A549 (cell line): ENCODE results near the gene KRTAP10-10. TPM values are rescaled to one million over a fixed set of nuclear protein-coding genes. Genes with fewer than 3 reads are reported as not detected.
"Not testable (repeated sequence)": the region's sequence is repeated elsewhere in the genome, so short reads cannot be mapped to it uniquely, and the experiment has no call there.

Experiments used
- ATAC-seq, 2 experiments: fragments of 200-7000 bp in 1 of 2; fragments of >200 bp in 1 of 2; cut with Nextera tagmentation in 1 of 2; cut with Tn5 transposase in 1 of 2; 3 replicates each; pipeline versions ENCODE4 v1.8.0 to v1.9.1; 2018 to 2020; ENCODE audit warnings: mild to moderate bottlenecking in 1 of 2, moderate library complexity in 1 of 2
- CTCF ChIA-PET: fragments of 300-600 bp; sonication (Branson Sonifier 250); formaldehyde crosslinking; extraction: SDS; loops from one replicate; lab custom pipeline; 2021; ENCODE audit warnings: antibody characterized with exemption, inconsistent platforms; lab: Yijun Ruan, JAX
- POLR2A ChIA-PET: fragments of 350-600 bp; formaldehyde crosslinking; extraction: SDS; loops from one replicate; lab custom pipeline; 2021; ENCODE audit warnings: antibody characterized with exemption, inconsistent platforms; lab: Yijun Ruan, JAX
- DNase-seq, 2 experiments: peaks; one replicate each; pipeline versions ENCODE4 v3.0.0 to v3.0.0-alpha.2; 2011 to 2016; ENCODE audit warnings: low read depth in 1 of 2, low spot score in 1 of 2
- FAIRE-seq: peaks from 2 replicates; lab custom pipeline; 2011; peaks lifted over from hg19 to GRCh38; lab: Jason Lieb, UNC
- H3K27ac ChIP-seq, 2 experiments: fragments of >200 bp; sonication (Bioruptor Twin); formaldehyde crosslinking; 3 replicates each; pipeline ENCODE4 v1.5.1; 2016 to 2017
- H3K4me1 ChIP-seq: fragments of >200 bp; sonication (Bioruptor Twin); formaldehyde crosslinking; 3 replicates; pipeline ENCODE4 v1.6.1; 2016
- H3K4me2 ChIP-seq: fragments of >200 bp; sonication (Bioruptor Twin); formaldehyde crosslinking; 3 replicates; pipeline ENCODE4 v1.6.1; 2016
- H3K4me3 ChIP-seq: fragments of >200 bp; sonication (Bioruptor Twin); formaldehyde crosslinking; 3 replicates; pipeline ENCODE4 v1.5.1; 2016
- H3K9me3 ChIP-seq: fragments of >200 bp; sonication (Bioruptor Twin); formaldehyde crosslinking; 3 replicates; pipeline ENCODE4 v1.6.1; 2016
- EP300 ChIP-seq, 2 experiments: fragments of >200 bp; sonication (Bioruptor Twin); formaldehyde crosslinking; IDR thresholded peaks; 2 replicates in 1 of 2; 3 replicates in 1 of 2; pipeline ENCODE4 v1.6.1; 2016 to 2017
- FOSL2 ChIP-seq, 2 experiments: fragments of 450-650 bp in 1 of 2; fragments of >200 bp in 1 of 2; sonication (Bioruptor Twin) in 1 of 2; formaldehyde crosslinking; IDR thresholded peaks; 2 replicates each; pipeline versions ENCODE4 v1.5.0 to v1.6.1; 2016 to 2020; ENCODE audit warnings: mild to moderate bottlenecking in 1 of 2, moderate library complexity in 1 of 2
- JUNB ChIP-seq: fragments of >200 bp; sonication (Bioruptor Twin); formaldehyde crosslinking; IDR thresholded peaks from 2 replicates; pipeline ENCODE4 v1.6.1; 2016
- KDM1A ChIP-seq: fragments of 200-600 bp; sonication (generic); IDR thresholded peaks from 2 replicates; pipeline ENCODE4 v1.6.1; 2016; ENCODE audit warnings: low read depth, mild to moderate bottlenecking
- NPAS2 ChIP-seq: fragments of 250-450 bp; sonication (Bioruptor Pico); IDR thresholded peaks from 2 replicates; pipeline ENCODE4 v1.8.0; 2022; ENCODE audit warnings: mild to moderate bottlenecking, moderate library complexity, borderline replicate concordance
- PBX3 ChIP-seq: IDR thresholded peaks from 2 replicates; pipeline ENCODE4 v1.6.1; 2012
- POLR2AphosphoS2 ChIP-seq: conservative IDR thresholded peaks from 2 replicates; pipeline ENCODE4 v1.6.1; 2012; ENCODE audit warnings: low read length, improper control_type of control experiment, inconsistent platforms
- REST ChIP-seq: fragments of 200-600 bp; sonication (generic); IDR thresholded peaks from 2 replicates; pipeline ENCODE4 v1.6.1; 2016; ENCODE audit warnings: antibody characterized with exemption, mild to moderate bottlenecking, moderate library complexity
- RFX5 ChIP-seq: fragments of 450-650 bp; IDR thresholded peaks from 2 replicates; pipeline ENCODE4 v1.7.1; 2014; ENCODE audit warnings: antibody characterized with exemption, mild to moderate bottlenecking, moderate library complexity
- RNF2 ChIP-seq: fragments of 200-600 bp; sonication (generic); IDR thresholded peaks from 2 replicates; pipeline ENCODE4 v1.6.1; 2016; ENCODE audit warnings: low read depth, mild to moderate bottlenecking, antibody characterized with exemption, moderate library complexity, borderline replicate concordance
- WGBS: methylation state at CpG from one replicate; pipeline ENCODE4 v1.1.6; 2017; ENCODE audit errors: missing lambda C conversion rate; 5-methylcytosine and 5-hydroxymethylcytosine counted together
- polyA plus RNA-seq, 4 experiments: library from polyadenylated mRNA; depleted of rRNA in 3 of 4; stranded (reverse); fragments of >200 nt; fragmentation: RNase III in 1 of 4; extraction: RNeasy Plus Mini Kit Qiagen cat#74134 plus additional on column Dnase treatment in 1 of 4; gene quantifications; 2 replicates in 3 of 4; 3 replicates in 1 of 4; pipeline ENCODE4 v1.2.3, GENCODE V29; 2011 to 2017
- TF ChIP-seq, protein P1 (sequence below): fragments of 250-450 bp; sonication (Bioruptor Pico); IDR thresholded peaks from 2 replicates; pipeline ENCODE4 v1.5.0; 2020; ENCODE audit warnings: low read depth, mild to moderate bottlenecking, moderate library complexity

Gene KRTAP10-10
- polyA plus RNA-seq, 2 of the 4 experiments (the other 2 are of a cell fraction): not detected

DNA sequence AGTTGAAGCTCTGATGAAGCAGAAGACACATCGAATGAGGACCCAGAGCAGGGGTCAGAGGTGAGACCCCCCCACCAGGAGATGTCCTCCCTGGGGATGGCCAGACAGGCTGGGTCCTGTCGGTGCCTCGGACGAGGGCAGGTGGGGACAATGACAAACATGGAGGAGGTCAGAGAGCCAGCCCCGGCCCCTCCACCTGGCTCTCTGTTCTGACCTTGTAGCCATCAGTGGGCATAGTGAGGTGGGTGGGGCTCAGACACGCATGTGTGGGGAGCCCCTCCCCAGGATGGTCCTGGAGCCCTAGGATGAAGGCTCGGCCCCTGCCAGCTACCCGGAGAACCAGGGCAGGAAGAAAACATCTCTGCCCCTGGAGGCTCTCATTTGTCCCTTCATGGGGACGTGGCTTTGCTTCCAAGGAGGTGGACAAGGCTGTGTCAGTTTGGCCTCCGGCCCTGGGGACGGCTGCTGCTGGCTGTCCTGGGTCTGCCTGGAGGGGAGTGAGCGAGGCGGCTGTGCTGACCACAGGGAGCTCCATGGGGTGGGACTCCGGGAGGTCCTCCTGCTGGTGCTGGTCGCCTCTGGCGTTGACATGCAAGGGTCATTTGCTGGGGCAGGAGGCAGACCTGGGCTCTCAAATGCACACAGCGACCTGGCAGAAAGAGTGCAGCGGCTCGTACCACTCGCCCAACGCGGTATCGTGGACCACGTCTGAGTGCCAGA is 47.4 kb upstream of the KRTAP10-10 start:
- 61% methylated on average over 15 of the region's 24 CpGs for WGBS
- no peak for FAIRE-seq
- TF ChIP-seq PBX3: no peak

DNA sequence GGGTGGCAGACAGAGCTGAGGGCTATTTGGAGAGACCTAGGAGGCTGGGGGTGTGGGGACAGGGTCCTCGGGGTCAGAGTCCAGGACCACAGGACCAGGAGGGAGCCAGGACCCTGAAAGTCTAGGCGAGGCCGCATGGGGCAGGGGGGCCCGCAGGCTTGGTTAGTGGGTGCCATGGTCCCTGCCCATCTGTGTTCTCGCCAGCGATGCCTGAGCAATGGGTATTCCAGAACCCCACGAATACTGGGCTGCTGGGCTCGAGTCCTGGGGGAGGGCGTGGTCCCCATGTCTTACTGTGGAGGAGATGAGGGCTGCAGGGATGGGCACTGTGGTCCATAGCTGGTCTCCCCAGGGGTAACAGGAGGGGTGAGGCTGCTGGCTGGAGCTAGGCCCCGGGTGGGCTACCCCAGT is 46.8 kb upstream of the KRTAP10-10 start:
- DNase-seq (no peak), FAIRE-seq (no peak), ATAC-seq (no peak)
- Histone ChIP-seq H3K4me1 (no peaks in the 10 kb centered on the region), H3K4me3 (no peak overlapping the region), H3K27ac (no peak overlapping the region), H3K9me3 (no peaks in the 10 kb centered on the region), H3K4me2 (no peak overlapping the region)
- CTCF ChIA-PET: no interaction called here
- TF ChIP-seq RNF2 (no peak), EP300 (IDR thresholded peaks at IDR 0.05) (no peak), JUNB (no peak), FOSL2 (IDR thresholded peaks at IDR 0.05) (no peak), FOSL2 (CRISPR knock-in tag; IDR thresholded peaks at IDR 0.05) (no peak), NPAS2 (CRISPR knock-in tag) (no peak), POLR2AphosphoS2 (no peak), RFX5 (no peak), KDM1A (no peak), REST (no peak)
- TF ChIP-seq, protein P1, sequence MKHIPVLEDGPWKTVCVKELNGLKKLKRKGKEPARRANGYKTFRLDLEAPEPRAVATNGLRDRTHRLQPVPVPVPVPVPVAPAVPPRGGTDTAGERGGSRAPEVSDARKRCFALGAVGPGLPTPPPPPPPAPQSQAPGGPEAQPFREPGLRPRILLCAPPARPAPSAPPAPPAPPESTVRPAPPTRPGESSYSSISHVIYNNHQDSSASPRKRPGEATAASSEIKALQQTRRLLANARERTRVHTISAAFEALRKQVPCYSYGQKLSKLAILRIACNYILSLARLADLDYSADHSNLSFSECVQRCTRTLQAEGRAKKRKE (CRISPR knock-in tag): no peak
- POLR2A ChIA-PET: no interaction called here
- WGBS: 63% methylated on average over 5 of the region's 10 CpGs

More for the DNA sequence above, 47.4 kb upstream of the KRTAP10-10 start:
- H3K9me3 ChIP-seq: no peaks in the 10 kb centered on the region
- H3K4me1 ChIP-seq: no peaks in the 10 kb centered on the region
- no peak overlapping the region for H3K27ac ChIP-seq
- CTCF ChIA-PET: no interaction called here
- no peak for DNase-seq
- H3K4me3 ChIP-seq: no peak overlapping the region
- no peak for ATAC-seq
- H3K4me2 ChIP-seq: no peak overlapping the region
- POLR2A ChIA-PET: no interaction called here

GRCh38 chr21:44590897-44591800 is 46.0 kb upstream of the KRTAP10-10 start:
- not testable (repeated sequence) for FAIRE-seq
- ATAC-seq: peak in 1 of 2 experiments; percentile 42; a peak in 2 of 6 replicates

DNA sequence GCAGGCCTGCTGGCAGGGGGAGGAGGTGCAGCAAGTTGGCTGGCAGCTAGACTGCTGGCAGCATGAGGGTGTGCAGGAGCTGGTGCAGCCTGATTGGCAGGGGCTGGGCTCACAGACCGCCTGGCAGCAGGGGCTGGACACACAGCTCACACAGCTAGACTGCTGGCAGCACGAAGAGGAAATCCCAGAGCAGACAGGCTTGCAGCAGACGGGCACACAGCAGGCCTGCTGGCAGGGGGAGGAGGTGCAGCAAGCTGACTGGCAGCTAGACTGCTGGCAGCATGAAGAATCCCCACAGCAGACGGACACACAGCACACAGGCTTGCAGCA is 45.4 kb upstream of the KRTAP10-10 start:
- 20% methylated on average over 1 of the region's 4 CpGs for whole genome bisulfite sequencing
- CTCF ChIA-PET, H3K4me2 ChIP-seq, ATAC-seq, H3K4me1 ChIP-seq, H3K27ac ChIP-seq, H3K9me3 ChIP-seq, DNase-seq, POLR2A ChIA-PET, H3K4me3 ChIP-seq, FAIRE-seq: not testable (repeated sequence)

More at GRCh38 chr21:44590897-44591800, 46.0 kb upstream of the KRTAP10-10 start:
- POLR2A ChIA-PET, CTCF ChIA-PET, DNase-seq, H3K4me1 ChIP-seq, H3K27ac ChIP-seq, H3K4me3 ChIP-seq, H3K9me3 ChIP-seq, H3K4me2 ChIP-seq: not testable (repeated sequence)
- 74% methylated on average over 13 of the region's 19 CpGs for WGBS
